Epidermal melanocyte (primary cell): ENCODE measurements around the gene VKORC1L1.
"Not testable (repeated sequence)": the region's sequence is repeated elsewhere in the genome, so short reads cannot be mapped to it uniquely, and the experiment has no call there.

Source experiments
- DNase-seq: peaks from one replicate; pipeline ENCODE4 v3.0.0; 2011; ENCODE audit warnings: low spot score; ENCODE audit not compliant: insufficient read length

The VKORC1L1 gene

GRCh38 chr7:65872776-65873581 lies at the start of gene VKORC1L1:
TSS of gene VKORC1L1 (plus strand) at chr7:65873074. CDS start at chr7:65873372, 298 bp downstream.
- DNase-seq = peak; percentile 53

- DNase-seq = no peak
Observed at GRCh38 chr7:65827366-65827765, 45.5 kb upstream of the VKORC1L1 start.

GRCh38 chr7:65832281-65832680 lies 40.6 kb upstream of the VKORC1L1 start:
- no peak for DNase-seq

- not testable (repeated sequence) for DNase-seq
Observed at GRCh38 chr7:65836684-65837083, 36.2 kb upstream of the VKORC1L1 start.

- not testable (repeated sequence) for DNase-seq
Observed at GRCh38 chr7:65837541-65837956, 35.3 kb upstream of the VKORC1L1 start.

GRCh38 chr7:65839846-65840245 lies 33.0 kb upstream of the VKORC1L1 start:
- no peak for DNase-seq

- DNase-seq = no peak
Observed at GRCh38 chr7:65840446-65840845, 32.4 kb upstream of the VKORC1L1 start.

- not testable (repeated sequence) for DNase-seq
Observed at GRCh38 chr7:65843616-65844015, 29.3 kb upstream of the VKORC1L1 start.

GRCh38 chr7:65846008-65846570 lies 26.8 kb upstream of the VKORC1L1 start:
- DNase-seq = no peak

- DNase-seq = not testable (repeated sequence)
Observed at GRCh38 chr7:65853426-65853825, 19.4 kb upstream of the VKORC1L1 start.

GRCh38 chr7:65853892-65854291 lies 19.0 kb upstream of the VKORC1L1 start:
- DNase-seq = not testable (repeated sequence)

- not testable (repeated sequence) for DNase-seq
Observed at GRCh38 chr7:65857321-65857894, 15.5 kb upstream of the VKORC1L1 start.

- not testable (repeated sequence) for DNase-seq
Observed at GRCh38 chr7:65858660-65859059, 14.2 kb upstream of the VKORC1L1 start.

GRCh38 chr7:65866244-65866643 lies 6.6 kb upstream of the VKORC1L1 start:
- not testable (repeated sequence) for DNase-seq

- not testable (repeated sequence) for DNase-seq
Observed at GRCh38 chr7:65867681-65868080, 5.2 kb upstream of the VKORC1L1 start.

GRCh38 chr7:65869312-65869711 lies 3.6 kb upstream of the VKORC1L1 start:
- peak; percentile 11 for DNase-seq

- DNase-seq = not testable (repeated sequence)
Observed at GRCh38 chr7:65871451-65871850, 1.4 kb upstream of the VKORC1L1 start.

- not testable (repeated sequence) for DNase-seq
Observed at GRCh38 chr7:65873582-65874193, 814 bp downstream of the VKORC1L1 start.

- DNase-seq = not testable (repeated sequence)
Observed at GRCh38 chr7:65875715-65876114, 2.8 kb downstream of the VKORC1L1 start.

GRCh38 chr7:65879292-65880153 lies 6.6 kb downstream of the VKORC1L1 start:
- not testable (repeated sequence) for DNase-seq

- DNase-seq = not testable (repeated sequence)
Observed at GRCh38 chr7:65880242-65880641, 7.4 kb downstream of the VKORC1L1 start.
